HG03159 (cell line): ENCODE measurements around the gene COX11.

Source experiments
- ATAC-seq: cut with Tn5 transposase; IDR thresholded peaks from one replicate; pipeline ENCODE4 v1.9.1; 2021; ENCODE audit warnings: mild to moderate bottlenecking, moderate library complexity; ENCODE audit not compliant: unreplicated experiment

Gene COX11

DNA sequence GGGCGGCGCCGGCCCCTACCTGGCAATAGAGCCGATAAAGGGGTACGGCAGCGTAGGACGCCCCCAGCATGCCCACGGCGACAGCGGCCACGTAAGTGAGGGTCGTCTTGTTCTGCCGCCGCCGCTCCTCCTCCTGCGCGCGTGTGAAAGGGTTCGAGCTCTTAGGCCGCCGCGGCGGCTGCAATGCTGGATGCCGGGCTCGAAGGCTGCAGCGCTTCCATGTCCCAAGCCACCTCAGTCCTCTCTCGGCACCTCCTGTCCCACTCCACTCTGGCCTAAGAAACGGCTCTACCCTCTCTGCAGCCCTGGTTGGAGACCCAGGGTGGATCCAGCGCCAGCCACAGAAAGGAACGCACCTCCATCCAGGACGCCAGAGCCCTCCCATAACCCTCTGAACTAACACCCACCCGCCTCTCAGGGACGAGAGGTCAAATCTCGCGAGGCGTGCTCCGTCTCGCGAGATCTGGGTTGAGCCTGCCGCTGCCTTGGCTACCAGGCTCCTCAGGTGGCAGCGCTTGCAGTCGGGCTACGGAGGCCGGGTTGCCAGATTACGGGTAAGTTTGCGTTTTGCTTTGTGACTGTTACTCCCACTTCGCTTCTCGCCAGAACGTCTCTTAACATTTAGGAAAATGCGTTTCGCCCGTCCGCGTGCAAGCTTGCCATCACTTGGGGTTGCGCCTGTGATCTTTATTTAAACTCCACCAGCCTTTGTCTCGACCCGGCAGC, at the start of gene COX11, which contains the start of gene STXBP4:
TSS of gene COX11 (minus strand) at position 393 of the 726 bp plus-strand sequence. CDS start at position 385, 8 bp downstream.
TSS of gene STXBP4 (plus strand) at position 504 of the 726 bp plus-strand sequence. CDS start 17,455 bp downstream, outside the sequence.
- ATAC-seq: peak; percentile 92

DNA sequence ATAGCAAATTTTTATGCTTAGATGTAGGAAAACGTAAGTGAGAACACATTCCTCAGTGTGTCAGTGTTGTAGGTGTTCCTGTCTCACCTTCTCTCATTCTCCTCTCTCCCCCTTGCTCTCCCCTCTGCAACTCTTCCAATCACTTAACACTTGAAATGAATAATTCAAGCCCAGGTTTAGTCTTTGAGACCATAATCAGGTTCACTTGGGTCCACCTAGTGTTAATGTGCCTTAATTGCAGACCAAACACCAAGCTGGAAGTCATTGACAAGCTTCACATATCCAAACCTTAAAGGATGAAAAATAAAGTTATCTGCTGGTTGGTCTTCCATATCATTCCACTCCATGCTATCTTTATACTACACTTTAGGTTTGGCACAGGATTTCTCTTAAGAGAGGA, 37.1 kb upstream of the COX11 start:
- ATAC-seq: no peak

- no peak for ATAC-seq
Measured at GRCh38 chr17:55004484-55004883, 36.0 kb upstream of the COX11 start.

DNA sequence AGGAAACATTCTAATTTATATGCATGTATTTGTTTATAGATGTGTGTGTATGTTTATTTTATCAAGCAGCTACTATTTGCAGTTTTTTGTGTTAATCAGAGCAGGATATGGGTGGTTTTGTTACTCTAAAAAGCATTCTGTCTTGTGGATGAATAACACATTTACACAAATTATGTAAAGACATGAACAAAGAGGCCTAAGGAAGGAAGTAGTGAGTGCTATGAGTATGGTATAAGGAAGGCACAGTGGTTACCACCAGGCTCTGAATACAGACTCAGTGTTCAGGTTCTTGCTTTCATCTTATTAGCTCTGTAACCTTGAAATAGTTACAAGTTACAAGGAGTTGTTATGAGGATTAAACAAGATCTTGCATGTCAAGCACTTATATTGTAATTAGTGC, 34.0 kb upstream of the COX11 start:
- ATAC-seq: no peak

- ATAC-seq: no peak
Measured at GRCh38 chr17:54996441-54996840, 28.0 kb upstream of the COX11 start.

GRCh38 chr17:54992797-54993639, 24.6 kb upstream of the COX11 start:
- peak; percentile 78 for ATAC-seq

GRCh38 chr17:54991567-54991966, 23.1 kb upstream of the COX11 start:
- ATAC-seq: no peak

DNA sequence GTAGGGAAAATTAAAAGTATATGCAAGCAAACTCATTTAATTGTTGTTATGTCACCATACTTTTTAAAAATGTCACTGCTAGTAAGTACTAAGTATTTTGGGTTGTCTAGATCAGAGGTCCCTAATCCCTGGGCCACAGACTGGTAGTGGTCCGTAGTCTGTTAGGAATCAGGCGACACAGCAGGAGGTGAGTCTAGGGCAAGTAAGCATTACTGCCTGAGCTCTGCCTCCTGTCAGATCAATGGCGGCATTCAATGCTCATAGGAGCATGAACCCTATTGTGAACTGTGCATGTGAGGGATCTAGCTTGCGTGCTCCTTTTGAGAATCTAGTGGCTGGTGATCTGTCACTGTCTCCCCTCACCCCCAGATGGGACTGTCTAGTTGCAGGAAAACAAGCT, 21.7 kb upstream of the COX11 start:
- ATAC-seq: no peak

DNA sequence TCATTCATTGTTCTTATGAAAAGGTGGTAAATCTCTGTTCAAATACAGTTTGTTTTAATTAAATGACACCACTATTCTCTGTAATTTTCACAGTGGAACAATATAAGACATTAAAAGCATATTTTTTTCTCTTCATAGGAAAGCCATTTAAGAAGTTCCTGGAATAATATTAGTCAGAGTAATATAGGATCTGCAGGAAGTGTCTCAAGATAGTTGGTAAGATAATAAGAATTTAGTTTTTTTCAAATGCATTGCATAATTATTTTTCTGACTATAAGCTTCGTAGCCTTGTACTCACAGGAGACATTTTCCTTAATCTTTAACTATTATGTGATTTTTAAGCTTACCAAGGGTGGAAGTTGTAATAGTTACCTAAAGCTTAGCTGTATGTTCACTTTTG, 17.0 kb upstream of the COX11 start:
- ATAC-seq: no peak

GRCh38 chr17:54983260-54983659, 14.8 kb upstream of the COX11 start:
- ATAC-seq: no peak

GRCh38 chr17:54982399-54982798, 13.9 kb upstream of the COX11 start:
- ATAC-seq: no peak

DNA sequence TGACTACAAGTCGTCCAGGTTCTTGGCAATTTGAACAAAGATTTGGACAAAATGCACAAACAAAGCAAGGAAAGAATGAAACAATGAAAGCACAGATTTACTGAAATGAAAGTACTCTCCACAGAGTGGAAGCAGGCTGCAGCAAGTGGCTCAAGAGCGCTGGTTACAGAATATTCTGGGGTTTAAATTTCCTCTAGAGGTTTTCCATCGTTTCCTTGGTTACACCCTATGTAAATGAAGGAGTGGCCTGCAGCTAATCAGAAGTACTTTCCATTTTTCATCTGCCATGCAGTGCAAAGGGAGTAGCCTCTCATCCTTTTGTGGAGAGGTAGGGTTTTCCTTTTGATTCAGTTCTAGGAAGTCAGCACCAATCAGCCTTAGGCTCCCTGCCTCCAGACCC, 11.9 kb upstream of the COX11 start:
- no peak for ATAC-seq

DNA sequence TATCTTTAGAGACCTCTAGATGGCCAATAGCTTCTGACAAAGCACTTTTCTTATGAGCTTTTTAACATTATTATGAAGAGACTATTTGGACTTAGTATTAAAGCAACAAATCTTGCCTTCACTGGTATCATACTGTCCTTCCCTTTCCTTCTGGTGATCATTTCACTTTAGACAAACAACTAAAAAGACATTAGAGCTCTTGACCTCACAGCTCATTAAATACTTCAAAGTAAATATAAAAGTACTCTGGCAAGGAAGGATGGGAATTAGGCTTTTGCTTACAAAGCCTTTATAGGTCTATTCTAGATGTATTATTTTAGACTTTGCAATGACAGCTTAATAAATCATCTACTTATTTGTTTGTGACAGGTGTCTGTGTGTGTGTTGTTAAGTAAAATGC, 11.2 kb upstream of the COX11 start:
- ATAC-seq: no peak

- no peak for ATAC-seq
Measured at GRCh38 chr17:54977744-54978143, 9.3 kb upstream of the COX11 start.

DNA sequence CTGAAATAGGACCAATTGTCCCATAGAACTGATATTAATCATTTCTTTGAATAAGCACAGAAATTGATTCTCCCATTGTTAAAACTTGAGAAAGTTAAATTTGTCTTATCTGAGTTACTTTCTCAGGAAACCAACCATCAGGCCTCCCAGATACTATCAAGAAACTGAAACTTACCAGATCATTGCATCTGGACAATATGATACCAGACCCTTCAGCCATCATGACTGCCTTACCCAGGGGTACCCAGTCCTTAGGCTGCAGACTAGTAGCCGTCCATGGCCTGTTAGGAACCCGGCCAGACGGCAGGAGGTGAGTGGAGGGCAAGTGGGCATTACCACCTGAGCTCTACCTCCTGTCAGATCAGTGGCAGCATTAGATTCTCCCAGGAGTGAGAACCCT, 7.9 kb upstream of the COX11 start:
- no peak for ATAC-seq

DNA sequence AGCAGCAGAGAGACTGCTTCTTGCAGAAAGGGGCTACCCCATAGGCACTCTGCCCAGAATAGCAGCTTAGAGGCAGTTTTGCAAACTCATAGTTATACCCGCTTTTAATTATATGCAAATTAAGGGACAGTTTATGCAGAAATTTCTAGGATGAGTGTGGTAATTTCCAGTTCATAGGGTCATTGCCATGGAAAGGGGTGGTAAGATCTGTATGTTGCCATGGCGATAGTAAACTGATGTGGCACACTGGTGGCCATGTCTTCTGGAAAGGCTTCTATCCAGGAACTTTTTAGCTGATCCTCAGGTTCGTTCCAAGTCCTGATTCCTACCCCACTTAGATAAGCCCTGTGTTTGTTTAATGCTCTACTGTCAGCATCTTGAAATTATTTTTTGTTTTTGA, 6.3 kb upstream of the COX11 start:
- no peak for ATAC-seq

GRCh38 chr17:54972406-54973138, 4.1 kb upstream of the COX11 start:
- ATAC-seq: no peak

DNA sequence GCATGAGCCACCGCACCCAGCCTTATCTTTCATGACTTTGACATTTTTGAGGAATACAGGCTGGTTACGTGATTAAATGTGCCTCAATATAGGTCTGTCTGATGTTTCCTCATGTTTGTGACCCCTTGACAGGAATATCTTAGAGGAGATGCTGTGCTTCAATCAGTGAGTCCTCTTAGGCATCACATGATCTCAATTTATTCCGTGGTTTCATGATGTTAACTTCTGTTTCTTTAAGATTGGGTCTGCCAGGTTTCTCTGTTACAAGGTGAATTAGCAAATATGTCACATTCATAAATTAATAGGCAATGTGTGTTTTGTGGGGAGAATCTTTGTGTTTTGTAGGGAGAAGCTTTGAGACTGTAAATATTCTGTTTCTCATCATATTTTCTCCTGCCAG, 3.4 kb upstream of the COX11 start:
- ATAC-seq: no peak

GRCh38 chr17:54971147-54971546, 2.7 kb upstream of the COX11 start:
- ATAC-seq: no peak

DNA sequence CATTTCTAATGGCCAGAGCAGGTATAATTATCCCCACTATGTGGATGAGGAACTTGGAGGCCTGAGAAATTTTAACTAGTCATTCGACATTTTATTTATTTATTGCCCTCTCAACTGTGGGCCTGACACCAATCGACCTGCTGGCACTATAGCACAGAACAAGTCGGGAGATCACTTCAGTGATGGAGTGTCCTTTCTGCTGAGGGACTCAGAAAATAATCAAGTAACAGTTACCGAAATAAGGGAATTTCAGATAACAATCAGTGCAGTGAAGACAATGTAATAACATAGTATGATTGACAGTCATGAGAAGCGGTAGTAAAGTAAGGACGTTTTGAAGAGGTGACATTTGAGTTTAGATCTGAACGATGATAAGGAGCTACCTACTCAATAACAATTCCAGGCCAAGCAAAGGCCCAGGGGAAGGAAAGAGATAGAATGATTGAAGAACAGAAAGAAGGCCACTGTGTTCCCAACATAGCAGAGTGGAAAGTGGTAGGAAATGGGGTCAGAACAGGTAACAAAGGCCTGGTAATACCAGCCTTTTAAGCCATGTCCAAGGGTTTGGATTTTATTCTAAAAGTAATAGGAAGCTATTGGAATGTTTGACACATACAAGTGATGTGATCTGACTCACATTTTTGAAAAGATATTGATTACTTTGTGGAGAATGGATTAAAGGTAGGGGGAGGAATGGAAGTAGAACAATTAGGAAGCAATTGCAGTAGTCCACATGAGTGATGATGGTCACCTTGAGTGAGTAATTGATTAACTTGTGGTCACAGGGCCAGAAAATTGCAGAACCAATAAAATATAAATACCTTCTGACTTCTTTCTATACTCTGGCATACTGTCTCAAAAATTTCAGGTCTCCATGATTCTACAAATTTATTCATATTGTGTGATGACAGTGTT, 1.5 kb upstream of the COX11 start:
- ATAC-seq: no peak

DNA sequence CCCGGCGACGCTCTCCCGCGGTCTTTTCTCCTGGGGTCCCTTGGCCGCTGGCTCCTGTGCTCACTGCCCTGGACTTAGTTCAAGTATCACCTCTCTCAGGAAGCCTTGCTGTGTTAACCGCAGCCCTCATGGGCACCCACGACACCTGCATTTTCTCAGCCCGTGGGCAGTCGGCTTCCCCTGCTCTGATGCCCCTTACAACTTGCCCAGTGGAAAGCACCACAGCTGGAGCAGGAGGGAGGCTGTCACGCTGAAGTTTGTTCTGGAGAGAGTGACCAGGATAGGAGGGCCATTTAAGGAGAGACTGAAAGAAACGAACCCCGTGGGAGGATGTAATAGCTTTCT, 506 bp upstream of the COX11 start:
- peak; percentile 34 for ATAC-seq
